Measurements from ENCODE around the gene MFSD1.

DNA sequence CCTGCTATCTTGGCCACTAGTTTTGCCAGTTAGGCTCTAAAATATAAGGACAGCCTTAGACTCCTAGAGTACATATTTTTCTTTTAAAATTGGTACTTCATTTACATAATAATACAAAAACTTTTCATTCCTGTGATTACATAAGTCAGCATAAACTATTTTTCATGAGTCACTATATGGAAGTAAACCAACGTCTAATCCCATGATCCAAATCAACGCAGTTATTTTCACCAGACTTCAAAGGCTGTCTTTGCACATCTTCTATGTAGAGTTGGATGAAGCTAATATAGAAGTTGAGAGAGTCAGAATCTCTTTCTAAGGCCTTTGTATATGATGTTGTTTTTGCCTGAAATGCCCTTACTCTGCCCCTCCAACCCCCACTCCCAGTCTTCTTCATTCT, 7.6 kb upstream of the MFSD1 start:
- TF ChIP-seq, protein P1, sequence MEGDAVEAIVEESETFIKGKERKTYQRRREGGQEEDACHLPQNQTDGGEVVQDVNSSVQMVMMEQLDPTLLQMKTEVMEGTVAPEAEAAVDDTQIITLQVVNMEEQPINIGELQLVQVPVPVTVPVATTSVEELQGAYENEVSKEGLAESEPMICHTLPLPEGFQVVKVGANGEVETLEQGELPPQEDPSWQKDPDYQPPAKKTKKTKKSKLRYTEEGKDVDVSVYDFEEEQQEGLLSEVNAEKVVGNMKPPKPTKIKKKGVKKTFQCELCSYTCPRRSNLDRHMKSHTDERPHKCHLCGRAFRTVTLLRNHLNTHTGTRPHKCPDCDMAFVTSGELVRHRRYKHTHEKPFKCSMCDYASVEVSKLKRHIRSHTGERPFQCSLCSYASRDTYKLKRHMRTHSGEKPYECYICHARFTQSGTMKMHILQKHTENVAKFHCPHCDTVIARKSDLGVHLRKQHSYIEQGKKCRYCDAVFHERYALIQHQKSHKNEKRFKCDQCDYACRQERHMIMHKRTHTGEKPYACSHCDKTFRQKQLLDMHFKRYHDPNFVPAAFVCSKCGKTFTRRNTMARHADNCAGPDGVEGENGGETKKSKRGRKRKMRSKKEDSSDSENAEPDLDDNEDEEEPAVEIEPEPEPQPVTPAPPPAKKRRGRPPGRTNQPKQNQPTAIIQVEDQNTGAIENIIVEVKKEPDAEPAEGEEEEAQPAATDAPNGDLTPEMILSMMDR (IDR thresholded peaks at IDR 0.05; ENCODE audit: borderline replicate concordance, extremely low read depth, low read length, poor library complexity, severe bottlenecking) = no peak
- no peak for TF ChIP-seq EZH2 (IDR thresholded peaks at IDR 0.05; ENCODE audit: borderline replicate concordance, low read depth, low read length, severe bottlenecking)
